ENCODE measurements around the gene TMEM220. TPM values are rescaled to one million over a fixed set of nuclear protein-coding genes. Genes with fewer than 3 reads are reported as not detected.

The TMEM220 gene
- total RNA-seq, 1 experiment from 2014 or later = 5.3 TPM

GRCh38 chr17:10683853-10684252, 46.0 kb downstream of the TMEM220 start:
- DNase-seq = peak; percentile 57
- H3K27me3 ChIP-seq (ENCODE audit: control insufficient read depth, insufficient read depth, low read length) = no peaks in the 10 kb centered on the region
- peaks cover 15% of the 10 kb centered on the region for H3K36me3 ChIP-seq (replicated peaks; ENCODE audit: control insufficient read depth, insufficient read depth, low read length)
- no peak overlapping the region for H3K4me3 ChIP-seq (ENCODE audit: insufficient read depth, low read depth, low read length)

GRCh38 chr17:10681866-10682446, 47.9 kb downstream of the TMEM220 start:
- no peak overlapping the region for H3K4me3 ChIP-seq (ENCODE audit: insufficient read depth, low read depth, low read length)
- H3K36me3 ChIP-seq (replicated peaks; ENCODE audit: control insufficient read depth, insufficient read depth, low read length) = peaks cover 16% of the 10 kb centered on the region
- no peak for DNase-seq
- H3K27me3 ChIP-seq (ENCODE audit: control insufficient read depth, insufficient read depth, low read length) = no peaks in the 10 kb centered on the region

GRCh38 chr17:10674704-10675103, 55.1 kb downstream of the TMEM220 start:
- peaks cover 2% of the 10 kb centered on the region for H3K36me3 ChIP-seq (replicated peaks; ENCODE audit: control insufficient read depth, insufficient read depth, low read length)
- no peak for DNase-seq
- H3K27me3 ChIP-seq (ENCODE audit: control insufficient read depth, insufficient read depth, low read length) = no peaks in the 10 kb centered on the region
- H3K4me3 ChIP-seq (ENCODE audit: insufficient read depth, low read depth, low read length) = no peak overlapping the region

DNA sequence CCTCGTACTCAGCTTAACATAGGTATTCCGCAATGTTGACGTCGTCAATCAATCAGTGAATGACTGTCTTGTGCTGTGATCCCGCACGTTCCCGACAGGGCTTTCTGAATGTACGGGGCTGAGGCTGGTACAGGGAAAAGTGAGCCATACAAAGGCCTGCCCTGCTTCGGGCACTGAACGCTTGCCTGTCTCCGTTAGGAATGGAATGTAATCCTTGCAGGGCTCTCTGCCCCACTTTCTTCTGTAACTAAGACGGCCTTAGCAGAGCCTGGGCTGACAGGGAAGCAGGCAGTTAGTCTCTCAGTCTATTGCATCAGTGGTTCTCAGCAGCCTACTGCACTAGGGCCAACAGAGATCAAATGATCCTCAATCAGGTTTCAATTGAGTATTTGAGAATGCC, 56.5 kb downstream of the TMEM220 start:
- Histone ChIP-seq H3K36me3 (replicated peaks; ENCODE audit: control insufficient read depth, insufficient read depth, low read length) (peaks cover 2% of the 10 kb centered on the region), H3K4me3 (ENCODE audit: insufficient read depth, low read depth, low read length) (no peak overlapping the region), H3K27me3 (ENCODE audit: control insufficient read depth, insufficient read depth, low read length) (no peaks in the 10 kb centered on the region)
- no peak for DNase-seq

DNA sequence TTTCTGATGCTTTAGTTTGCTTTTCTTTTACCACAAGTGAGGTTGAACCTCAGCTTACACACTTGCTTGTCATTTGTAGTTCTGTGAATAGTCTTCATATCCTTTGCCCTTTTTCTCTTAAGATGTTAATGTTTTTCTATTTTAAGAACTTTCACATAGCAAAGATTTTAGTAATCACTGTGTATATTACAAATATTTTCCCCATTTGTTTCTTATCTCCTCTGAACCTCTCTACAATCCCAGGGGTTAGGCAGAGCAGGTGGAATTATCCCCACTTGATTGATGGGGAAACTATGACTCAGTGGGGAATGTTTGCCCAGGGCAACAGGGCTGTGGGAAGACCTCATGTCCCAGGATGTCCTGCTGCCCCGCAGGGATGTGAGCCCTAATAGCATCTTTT, 61.0 kb downstream of the TMEM220 start:
- no peak for DNase-seq
- H3K4me3 ChIP-seq (ENCODE audit: insufficient read depth, low read depth, low read length) = no peak overlapping the region

DNA sequence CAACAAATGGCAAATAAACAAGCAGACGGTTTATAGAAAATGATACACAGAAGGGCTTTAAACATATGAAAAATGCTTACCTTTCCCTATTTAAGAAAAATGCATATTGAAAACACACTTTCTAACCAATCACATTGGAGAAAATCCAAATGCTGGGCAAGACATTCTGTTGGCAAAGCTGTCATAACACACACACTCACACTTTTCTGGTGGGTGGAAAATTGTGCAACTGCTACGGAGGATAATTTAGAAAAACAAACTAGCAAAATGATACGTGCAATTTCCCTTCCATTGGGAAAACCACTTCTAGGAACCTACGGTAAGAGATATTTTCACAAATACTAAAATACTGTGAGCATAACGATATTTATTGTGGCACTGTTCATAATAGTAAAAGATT, 62.9 kb downstream of the TMEM220 start:
- H3K4me3 ChIP-seq (ENCODE audit: insufficient read depth, low read depth, low read length) = no peak overlapping the region
- no peaks in the 10 kb centered on the region for H3K36me3 ChIP-seq (replicated peaks; ENCODE audit: control insufficient read depth, insufficient read depth, low read length)
- no peak for DNase-seq
- H3K27me3 ChIP-seq (ENCODE audit: control insufficient read depth, insufficient read depth, low read length) = no peaks in the 10 kb centered on the region

More for the DNA sequence above, 61.0 kb downstream of the TMEM220 start:
- no peaks in the 10 kb centered on the region for H3K36me3 ChIP-seq (replicated peaks; ENCODE audit: control insufficient read depth, insufficient read depth, low read length)
- H3K27me3 ChIP-seq (ENCODE audit: control insufficient read depth, insufficient read depth, low read length) = no peaks in the 10 kb centered on the region

GRCh38 chr17:10664571-10664970, 65.3 kb downstream of the TMEM220 start:
- H3K36me3 ChIP-seq (replicated peaks; ENCODE audit: control insufficient read depth, insufficient read depth, low read length) = no peaks in the 10 kb centered on the region
- no peaks in the 10 kb centered on the region for H3K27me3 ChIP-seq (ENCODE audit: control insufficient read depth, insufficient read depth, low read length)
- H3K4me3 ChIP-seq (ENCODE audit: insufficient read depth, low read depth, low read length) = no peak overlapping the region
- DNase-seq = no peak

Other genes with a start within 250 kb of the TMEM220 start
- not detected in 2 replicates for gene MYH1, start 211.5 kb downstream of the TMEM220 start, total RNA-seq (2014; rRNA removed; shearing (Covaris generic))
- 0.17 and 0.26 TPM in 2 replicates for gene MYH2, start 180.4 kb downstream of the TMEM220 start, total RNA-seq (2014; rRNA removed; shearing (Covaris generic))
- 0.69 and 4.2 TPM in 2 replicates for gene MYH3, start 72.7 kb downstream of the TMEM220 start, total RNA-seq (2014; rRNA removed; shearing (Covaris generic))
- 69.6 and 70.4 TPM in 2 replicates for gene SCO1, start 32.5 kb downstream of the TMEM220 start, total RNA-seq (2014; rRNA removed; shearing (Covaris generic))
- gene ADPRM, start 32.4 kb downstream of the TMEM220 start, total RNA-seq (2014; rRNA removed; shearing (Covaris generic)) = 7.9 and 11.0 TPM in 2 replicates
- gene TMEM238L, start 74.1 kb upstream of the TMEM220 start, total RNA-seq (2014; rRNA removed; shearing (Covaris generic)) = not detected in 2 replicates
- gene PIRT, start 108.1 kb upstream of the TMEM220 start, total RNA-seq (2014; rRNA removed; shearing (Covaris generic)) = not detected in 2 replicates

All from H7 (cell line).